ENCODE data around the gene DET1.
"Not testable (repeated sequence)": the region's sequence is repeated elsewhere in the genome, so short reads cannot be mapped to it uniquely, and the experiment has no call there.

DNA sequence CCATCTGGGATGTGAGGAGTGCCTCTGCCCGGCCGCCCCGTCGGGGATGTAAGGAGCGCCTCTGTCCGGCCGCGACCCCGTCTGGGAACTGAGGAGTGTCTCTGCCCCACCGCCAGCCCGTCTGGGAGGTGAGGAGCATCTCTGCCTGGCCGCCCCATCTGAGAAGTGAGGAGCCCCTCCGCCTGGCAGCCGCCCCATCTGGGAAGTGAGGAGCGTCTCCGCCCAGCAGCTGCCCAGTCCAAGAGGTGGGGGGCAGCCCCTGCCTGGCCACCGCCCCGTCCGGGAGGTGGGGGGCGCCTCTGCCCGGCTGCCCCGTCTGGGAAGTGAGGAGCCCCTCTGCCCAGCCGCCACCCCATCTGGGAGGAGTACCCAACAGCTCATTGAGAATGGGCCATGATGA lies 22.4 kb downstream of the DET1 start:
- TF ChIP-seq CTCF (conservative IDR thresholded peaks at IDR 0.05; ENCODE audit: low read length); EZH2phosphoT487 (IDR thresholded peaks at IDR 0.05; ENCODE audit: borderline replicate concordance): not testable (repeated sequence)
